T1000 (cell line): Measurements from ENCODE around the gene PLCXD1.
"Not testable (repeated sequence)": the region's sequence is repeated elsewhere in the genome, so short reads cannot be mapped to it uniquely, and the experiment has no call there.

Source experiments
- DNase-seq: peaks from one replicate; lab custom pipeline; 2025; ENCODE audit warnings: mixed read lengths; lab: John Stamatoyannopoulos, UW

Gene PLCXD1

DNA sequence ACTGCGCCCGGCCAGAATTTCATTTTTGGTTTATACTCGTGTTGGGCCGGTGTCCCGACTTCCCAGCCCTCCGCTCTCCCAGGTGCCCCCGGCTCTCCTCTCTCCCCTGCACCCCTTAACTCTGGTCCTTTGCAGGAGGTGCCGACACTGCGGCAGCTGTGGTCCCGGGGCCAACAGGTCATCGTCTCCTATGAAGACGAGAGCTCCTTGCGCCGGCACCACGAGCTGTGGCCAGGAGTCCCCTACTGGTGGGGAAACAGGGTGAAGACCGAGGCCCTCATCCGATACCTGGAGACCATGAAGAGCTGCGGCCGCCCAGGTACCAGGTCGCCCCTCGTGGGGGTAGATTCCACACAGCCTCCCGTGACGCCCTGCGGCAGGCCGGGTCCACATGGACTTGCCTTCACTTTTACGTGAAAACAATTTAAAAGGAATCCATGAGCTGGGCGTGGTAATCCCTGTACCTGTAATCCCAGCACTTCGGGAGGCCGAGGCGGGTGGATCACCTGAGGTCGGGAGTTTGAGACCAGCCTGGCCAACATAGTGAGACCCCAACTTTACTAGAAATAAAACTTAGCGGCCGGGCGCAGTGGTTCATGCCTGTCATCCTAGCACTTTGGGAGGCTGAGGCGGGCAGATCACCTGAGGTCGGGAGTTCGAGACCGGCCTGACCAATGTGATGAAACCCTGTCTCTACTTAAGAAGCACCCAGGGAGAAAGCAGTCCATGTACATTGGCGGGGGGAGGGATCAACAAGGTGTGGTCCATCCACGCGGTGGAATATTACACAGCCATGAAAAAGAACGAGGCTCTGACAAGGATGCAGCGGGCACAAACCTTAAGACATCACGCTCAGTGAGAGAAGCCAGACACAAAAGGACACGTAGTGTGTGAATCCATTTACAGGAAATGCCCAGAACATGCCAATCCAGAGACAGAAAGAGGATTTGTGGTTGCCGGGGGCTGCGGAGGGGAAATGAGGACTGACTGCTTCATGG is 12.0 kb downstream of the PLCXD1 start:
- DNase-seq = no peak

DNA sequence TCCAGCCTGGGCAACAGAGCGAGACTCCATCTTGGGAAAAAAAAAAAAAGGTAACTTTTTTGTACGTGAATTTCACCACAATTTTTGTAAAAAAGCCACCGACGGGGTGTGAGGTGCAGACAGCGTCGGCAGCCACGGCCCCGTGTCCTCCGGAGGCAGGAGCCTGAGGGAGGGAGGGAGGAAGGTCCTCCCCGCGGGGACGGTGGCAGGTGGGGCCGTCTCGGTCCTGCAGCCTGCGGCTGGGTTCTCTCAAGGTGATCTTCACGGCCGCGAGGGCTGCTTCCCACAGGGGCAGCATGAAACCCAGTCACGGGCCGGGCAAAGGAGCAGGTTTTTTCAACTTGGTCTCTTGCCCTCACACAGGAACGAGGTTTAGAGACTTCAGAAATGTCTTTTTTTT is 14.0 kb downstream of the PLCXD1 start:
- DNase-seq = no peak

DNA sequence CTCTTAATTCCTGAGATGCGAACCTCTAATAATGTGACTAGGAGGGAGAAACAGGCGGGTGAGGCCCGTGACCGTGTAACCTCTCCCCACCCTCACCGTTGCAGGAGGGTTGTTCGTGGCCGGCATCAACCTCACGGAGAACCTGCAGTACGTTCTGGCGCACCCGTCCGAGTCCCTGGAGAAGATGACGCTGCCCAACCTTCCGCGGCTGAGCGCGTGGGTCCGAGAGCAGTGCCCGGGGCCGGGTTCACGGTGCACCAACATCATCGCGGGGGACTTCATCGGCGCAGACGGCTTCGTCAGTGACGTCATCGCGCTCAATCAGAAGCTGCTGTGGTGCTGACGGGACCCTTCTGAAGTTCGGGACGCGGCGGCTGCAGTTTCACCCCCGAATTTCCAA is 17.8 kb downstream of the PLCXD1 start:
- DNase-seq = no peak

DNA sequence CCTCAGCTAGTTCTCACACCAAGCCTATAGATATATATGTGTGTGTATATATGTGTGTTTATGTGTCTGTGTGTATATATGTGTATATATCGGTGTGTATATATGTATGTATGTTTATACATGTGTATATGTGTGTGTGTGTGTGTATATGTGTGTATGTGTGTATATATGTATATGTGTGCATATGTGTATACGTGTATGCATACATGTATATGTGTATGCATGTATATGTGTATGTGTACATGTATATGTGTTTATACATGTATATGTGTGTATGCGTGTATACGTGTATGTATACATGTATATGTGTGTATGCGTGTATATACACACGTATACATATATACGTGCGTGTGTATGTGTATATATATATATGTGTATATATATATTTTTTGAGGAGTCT is 19.2 kb downstream of the PLCXD1 start:
- DNase-seq = no peak

DNA sequence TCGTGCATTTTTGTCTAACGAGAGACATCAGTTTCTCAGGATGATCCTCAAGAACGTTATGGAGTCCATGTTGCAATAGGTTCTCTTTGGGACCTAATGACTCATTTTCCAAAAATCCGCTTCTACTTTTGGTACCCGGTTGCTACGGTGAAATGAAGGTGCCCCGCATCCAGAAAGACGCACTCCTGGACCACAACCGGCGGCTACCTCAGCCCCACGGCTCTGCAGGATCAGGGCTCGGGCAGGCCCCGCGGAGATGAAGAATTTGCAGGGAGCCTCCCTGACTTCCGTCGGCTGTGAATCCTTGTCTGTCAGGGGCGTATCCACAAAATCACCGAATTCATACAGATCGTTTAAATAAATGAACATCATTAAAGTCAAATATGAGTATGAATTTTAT is 21.8 kb downstream of the PLCXD1 start:
- DNase-seq = no peak

DNA sequence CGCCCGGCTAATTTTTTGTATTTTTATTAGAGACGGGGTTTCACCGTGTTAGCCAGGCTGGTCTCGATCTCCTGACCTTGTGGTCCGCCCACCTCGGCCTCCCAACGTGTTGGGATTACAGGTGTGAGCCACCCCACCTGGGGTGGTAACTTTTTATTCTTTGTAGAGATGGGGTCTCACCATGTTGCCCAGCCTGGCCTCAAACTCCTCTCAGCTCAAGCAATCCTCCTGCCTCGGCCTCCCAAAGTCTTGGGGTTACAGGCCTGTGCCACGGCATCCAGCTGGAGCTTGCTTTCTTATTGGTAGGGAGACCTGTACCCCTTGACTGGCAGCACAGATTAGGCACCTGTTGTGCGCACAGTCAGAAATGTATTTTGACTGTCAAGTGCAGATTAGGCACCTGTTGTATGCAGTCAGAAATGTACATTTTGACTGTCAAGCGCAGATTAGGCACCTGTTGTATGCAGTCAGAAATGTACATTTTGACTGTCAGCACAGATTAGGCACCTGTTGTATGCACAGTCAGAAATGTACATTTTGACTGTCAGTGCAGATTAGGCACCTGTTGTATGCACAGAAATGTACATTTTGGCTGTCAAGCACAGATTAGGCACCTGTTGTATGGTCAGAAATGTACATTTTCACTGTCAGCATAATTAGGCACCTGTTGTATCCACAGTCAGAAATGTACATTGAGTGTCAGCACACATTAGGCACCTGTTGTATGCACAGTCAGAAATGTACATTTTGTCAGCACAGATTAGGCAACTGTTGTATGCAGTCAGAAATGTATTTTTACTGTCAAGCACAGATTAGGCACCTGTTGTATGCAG is 24.8 kb downstream of the PLCXD1 start:
- not testable (repeated sequence) for DNase-seq

DNA sequence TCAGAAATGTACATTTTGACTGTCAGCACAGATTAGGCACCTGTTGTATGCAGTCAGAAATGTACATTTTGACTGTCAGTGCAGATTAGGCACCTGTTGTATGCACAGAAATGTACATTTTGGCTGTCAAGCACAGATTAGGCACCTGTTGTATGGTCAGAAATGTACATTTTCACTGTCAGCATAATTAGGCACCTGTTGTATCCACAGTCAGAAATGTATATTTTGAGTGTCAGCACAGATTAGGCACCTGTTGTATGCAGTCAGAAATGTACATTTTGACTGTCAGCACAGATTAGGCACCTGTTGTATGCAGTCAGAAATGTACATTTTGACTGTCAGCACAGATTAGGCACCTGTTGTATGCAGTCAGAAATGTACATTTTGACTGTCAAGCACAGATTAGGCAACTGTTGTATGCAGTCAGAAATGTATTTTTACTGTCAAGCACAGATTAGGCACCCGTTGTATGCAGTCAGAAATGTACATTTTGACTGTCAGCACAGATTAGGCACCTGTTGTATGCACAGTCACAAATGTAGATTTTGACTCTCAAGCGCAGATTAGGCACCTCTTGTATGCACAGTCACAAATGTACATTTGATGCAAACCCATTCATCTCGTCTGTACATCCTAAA is 25.6 kb downstream of the PLCXD1 start:
- DNase-seq = not testable (repeated sequence)

DNA sequence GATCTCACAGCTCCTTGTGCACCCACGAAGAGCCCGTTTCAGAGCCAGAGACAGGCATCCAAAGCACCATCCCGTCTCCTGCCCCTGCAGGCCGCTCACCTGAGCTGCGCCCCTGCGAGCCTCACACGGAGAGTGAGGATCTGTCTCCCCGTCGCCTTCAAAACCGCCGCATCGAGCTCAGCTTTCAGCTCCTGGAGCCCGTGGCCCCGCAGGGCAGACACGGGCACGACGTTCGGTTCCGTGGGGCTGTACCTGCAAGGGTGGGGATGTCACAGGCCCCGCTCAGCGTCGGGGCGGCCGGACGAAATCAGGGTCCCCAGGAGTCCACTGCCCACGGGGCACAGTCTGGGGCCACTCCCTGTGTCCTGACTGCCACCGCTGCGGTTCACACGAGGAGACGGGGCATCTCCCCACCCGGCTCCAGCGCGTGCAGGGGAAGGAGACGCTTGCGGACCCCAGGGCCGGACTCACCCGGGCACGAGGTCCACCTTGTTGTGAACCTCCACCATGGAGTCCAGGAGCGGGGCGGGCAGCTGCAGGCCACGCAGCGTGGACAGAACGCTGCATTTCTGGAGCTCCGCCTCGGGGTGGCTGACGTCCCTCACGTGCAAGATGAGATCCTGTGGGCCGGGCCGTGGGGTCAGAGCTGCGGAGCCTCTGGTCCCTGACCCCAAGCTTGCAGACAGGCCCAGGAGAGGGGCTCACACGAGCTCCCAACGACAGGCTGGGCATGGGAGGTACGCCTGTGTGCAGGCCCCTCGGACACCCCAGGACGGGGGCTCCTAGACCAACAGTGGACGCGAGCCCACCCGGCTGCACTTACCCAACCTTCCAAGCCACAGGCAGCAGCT is 26.3 kb downstream of the PLCXD1 start:
- DNase-seq = no peak

DNA sequence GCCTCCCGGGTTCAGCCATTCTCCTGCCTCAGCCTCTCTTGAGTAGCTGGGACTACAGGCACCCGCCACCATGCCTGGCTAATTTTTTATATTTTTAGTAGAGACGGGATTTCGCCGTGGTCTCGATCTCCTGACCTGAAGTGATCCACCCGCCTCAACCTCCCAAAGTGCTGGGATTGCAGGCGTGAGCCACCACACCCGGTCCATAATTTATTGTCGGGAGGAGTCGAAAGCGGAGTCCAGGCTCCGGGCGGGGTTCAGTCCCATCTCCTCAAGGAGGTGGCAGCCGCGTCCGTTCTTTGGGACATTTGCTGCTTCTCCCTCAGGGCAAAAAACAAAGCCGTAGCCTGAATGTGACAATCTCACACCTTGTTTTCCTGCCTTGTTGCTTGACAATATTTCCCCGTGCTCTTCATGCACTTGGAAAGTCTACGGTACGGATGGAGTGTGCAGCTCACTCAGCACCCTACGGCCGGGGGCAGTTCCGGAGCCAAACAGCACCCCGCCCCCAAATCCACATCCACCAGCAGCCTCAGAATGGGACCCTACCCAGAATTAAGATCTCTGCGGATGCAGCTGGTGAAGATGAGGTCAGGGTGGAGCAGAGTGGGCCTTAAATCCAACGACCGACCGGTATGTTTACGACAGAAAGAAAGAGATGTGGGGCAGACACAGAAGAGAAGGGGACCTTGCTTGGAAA is 27.8 kb downstream of the PLCXD1 start:
- DNase-seq = no peak

DNA sequence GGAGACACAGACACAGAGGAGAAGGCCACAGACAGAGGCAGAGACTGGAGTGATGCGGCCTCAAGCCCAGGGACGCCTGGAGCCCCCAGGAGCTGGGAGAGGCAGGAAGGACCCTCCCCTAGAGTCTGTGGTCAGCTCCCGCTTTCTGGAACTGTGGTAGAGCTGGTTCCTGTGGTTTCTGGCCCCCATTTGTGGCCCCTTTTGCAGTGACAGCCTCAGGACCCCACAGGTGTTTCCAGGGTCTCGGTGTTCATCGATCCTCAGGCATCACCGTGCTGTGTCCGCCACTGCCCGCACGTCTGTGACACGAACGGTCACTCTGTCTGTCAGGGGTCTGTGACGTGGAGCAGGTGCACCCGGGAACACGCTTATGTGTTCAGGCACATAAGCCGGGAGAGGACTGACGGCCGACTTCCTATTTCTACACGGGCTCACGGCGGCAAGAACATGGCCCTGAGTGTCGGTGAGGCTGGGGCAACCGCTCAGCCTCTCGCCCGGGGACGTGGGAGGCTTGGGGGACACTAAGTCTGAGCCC is 29.5 kb downstream of the PLCXD1 start:
- DNase-seq = no peak

DNA sequence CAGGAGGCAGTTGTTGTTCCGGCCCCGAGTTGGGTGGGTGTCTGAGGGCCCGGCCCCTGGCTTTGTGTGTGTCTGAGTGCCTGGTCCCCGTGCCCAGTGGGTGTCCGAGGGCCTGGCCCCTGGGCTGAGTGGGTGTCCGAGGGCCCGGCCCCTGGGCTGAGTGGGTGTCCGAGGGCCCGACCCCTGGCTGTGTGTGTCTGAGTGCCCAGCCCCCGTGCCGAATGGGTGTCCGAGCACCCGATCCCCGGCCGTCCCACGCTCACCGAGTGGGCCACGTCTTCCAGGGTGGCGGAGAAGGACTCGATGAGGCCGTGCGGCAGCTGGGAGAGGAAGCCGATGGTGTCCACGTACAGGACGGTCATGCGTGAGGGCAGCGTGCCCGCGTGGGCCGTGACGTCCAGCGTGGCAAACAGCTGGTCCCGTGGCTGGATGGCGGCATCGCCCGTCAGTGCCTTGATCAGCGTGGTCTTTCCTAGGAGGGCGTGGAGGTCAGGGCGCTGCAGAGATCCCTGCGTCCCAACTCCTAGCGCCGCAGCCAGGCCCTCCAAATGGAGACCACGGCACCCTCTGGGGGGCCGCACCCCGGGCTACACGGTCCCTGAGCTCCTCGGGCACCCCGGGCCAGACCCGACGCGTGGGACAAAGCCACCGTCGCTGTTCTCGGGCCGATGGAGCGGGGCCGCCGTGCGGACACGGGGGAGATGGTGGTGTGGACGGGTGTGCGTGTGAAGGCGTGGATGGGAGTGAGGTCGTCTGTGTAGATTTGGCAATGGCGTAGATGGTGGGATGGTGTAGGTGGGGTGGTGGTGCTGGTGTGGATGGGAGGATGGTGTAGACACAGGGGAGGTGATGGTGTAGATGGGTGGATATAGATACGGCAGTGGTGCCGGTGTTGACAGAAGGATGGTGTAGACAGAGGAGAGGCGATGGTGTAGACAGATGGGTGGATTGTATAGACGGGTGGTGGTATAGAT is 30.3 kb downstream of the PLCXD1 start:
- no peak for DNase-seq

DNA sequence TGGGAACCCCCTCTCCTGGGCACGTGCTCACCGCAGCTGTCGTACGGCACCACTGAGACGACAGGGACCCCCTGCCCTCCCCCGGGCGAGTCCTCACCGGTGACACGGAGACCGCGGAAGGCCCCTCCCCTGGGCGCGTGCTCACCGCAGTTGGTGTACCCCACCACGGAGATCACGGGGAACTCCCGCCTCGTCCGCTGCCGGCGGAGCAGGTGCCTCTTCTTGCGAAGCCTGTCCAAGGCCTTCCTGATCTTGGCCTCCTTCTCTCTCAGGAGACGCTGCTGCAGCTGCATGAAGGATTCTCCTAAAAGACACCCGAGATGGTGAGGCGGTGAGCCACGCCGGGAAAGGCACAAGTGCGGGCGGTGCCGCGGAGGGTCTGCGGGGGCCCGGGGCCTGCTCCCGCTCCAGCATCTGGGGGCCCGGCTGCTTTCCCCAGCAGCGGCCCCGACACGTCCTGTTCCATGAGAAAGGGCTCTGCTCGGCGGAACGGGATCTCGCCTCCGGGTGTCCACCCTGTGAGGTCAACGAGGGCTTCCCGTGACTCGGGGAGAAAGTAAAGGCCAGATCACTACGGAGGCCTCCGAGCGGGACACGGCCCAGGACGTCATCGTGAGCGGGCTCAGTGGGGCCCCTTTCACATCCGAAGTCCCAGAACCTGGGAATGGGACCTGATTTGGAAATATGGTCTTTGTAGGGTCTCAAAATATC is 31.6 kb downstream of the PLCXD1 start:
- no peak for DNase-seq

DNA sequence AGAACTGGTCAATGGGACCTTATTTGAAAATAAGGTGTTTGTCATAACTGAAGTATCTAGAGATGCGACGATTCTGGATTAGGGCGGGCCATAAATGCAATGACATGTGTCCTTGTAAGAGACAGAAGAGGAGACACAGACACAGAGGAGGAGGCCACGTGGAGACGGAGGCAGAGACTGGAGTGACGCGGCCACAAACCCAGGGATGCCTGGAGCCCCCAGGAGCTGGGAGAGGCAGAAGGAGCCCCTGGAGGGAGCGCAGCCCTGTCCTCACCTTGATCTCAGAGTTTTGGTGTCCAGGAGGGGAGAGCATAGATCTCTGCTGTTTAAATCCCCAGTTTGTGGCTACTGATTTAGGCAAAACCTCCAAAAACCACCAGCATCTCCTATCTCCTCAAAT is 32.4 kb downstream of the PLCXD1 start:
- no peak for DNase-seq

DNA sequence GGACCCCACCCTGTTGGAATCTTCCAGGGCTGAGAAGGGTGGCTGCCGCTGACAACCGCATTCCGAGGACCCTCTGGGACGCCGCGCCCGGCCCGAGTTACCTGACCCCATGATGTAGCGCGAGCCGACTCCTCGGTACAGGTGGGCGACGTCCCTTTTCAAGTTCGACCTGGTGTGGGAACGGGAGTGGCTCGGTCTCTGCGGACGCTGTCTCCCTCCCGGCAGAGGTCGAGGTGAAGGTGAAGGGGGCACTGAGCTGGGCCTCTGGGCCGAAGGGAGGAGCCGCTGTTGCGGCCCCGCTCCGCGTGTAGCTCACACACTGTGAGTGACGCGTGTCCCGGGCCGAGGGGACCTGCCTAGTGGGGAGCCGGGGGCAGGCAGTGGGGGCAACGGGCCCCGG is 32.9 kb downstream of the PLCXD1 start:
- no peak for DNase-seq

DNA sequence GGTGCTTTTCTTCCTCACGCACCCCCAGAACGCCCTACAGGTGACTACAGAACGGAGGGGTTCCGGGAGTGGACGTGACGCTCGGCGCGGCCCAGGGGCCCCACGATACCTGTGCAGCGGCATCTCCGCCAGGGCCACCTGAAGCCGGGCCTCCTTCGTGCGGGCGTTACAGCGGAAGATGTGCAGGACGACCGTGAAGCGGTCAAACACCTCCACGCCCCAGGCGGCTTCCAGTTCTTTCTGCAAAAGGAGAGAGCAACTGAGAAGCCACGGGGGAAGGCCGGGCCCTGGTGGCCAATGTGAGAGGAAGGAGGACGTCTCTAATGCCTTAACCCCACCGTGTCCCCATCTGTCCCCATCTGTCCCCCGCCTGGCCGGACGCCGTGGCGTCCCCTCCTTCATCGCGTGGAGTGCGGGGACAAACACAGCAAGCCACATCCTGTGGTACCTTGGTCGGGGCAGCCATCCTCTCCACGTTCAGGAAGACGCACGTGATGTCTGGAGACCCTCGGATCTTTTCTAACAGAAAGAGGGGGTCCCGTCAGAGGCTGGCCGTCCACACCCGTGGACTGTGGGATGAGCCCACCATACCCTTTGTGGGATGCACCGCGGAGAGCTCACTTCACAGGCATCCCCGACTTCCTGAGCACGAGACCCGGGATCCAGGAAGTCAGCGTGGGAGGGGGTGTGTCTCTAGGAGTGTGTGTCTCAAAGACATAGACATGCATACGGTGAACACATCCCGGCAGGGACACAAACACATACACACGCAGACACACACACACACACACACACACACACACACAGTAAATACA is 33.8 kb downstream of the PLCXD1 start:
- DNase-seq = no peak

DNA sequence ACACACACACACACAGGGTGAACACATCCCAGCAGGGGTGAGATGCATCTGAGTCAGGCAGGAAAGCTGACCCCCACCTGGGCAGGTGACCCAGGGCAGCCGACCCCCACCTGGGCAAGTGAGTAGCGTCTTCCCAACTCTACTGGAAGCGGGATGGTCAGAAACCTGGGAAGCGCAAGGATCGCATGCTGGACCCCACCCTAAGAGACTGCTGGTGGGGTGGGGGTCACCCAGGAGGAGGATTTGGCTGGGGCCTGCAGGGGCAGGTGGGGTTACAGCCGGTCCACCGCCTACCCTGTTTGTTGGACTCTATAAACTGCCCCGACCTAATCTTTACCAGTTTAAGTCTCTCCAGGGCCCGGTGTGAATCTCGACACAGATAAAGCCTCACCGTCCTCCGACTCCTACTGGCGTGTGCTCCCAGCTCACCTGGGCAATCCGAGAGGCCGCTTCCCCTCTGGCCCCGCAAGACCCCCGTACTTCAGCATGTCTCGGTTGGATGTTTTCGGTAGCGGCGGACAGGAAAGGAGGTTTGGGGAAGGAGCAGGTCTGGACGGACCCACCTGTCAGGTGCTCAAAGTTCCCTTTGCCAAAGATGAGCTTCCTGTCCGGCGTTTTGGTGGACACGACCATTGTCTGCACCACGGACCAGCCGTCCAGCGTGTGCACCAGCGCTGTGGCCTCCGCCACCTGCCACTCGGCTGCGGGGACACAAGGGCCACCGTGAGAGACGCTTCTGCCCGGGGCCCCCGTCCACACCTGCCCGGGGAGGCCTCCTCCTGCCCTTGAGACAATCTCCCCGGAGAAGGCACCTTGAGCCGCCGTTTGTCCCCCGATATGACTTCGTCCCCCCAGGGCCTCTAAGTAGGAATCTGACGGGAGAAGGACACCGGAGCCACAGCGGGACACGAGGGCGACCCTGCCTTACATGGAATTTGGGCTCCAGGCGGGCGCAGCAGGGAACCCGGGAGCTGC is 35.5 kb downstream of the PLCXD1 start:
- DNase-seq = no peak
